Thyroid gland (tissue), 4 donors: Measurements from ENCODE around the gene DOK7.

Source experiments
- CTCF ChIP-seq, 6 experiments: fragments of 200-600 bp in 3 of 6; fragments of 450-650 bp in 3 of 6; sonication (generic) in 3 of 6; IDR thresholded peaks; one replicate each; pipeline ENCODE4 v1.5.1; 2016 to 2019; ENCODE audit warnings: antibody characterized with exemption in 6 of 6, mild to moderate bottlenecking in 2 of 6, inconsistent platforms in 1 of 6, moderate library complexity in 1 of 6
- POLR2A ChIP-seq, 2 donors: fragments of 450-650 bp; IDR thresholded peaks; one replicate each; pipeline ENCODE4 v1.6.1; 2017; ENCODE audit warnings: antibody characterized with exemption in 2 of 2, mild to moderate bottlenecking in 2 of 2, moderate library complexity in 1 of 2

- TF ChIP-seq CTCF (IDR thresholded peaks at IDR 0.05) (no peak), POLR2A (IDR thresholded peaks at IDR 0.05) (no peak)
These were observed 42.5 kb upstream of the DOK7 start for GRCh38 chr4:3420606-3420955.
